HepG2 (cell line): ENCODE measurements around the gene SMURF1. TPM values are rescaled to one million over a fixed set of nuclear protein-coding genes. Genes with fewer than 3 reads are reported as not detected.
A peak's percentile ranks its signal among the peaks of the same experiment; 100 is the strongest.

Source experiments
- ASH2L ChIP-seq: fragments of 300-600, 200-600 bp; sonication (generic); IDR thresholded peaks from 2 replicates; pipeline ENCODE4 v1.7.0; 2017; ENCODE audit warnings: low read depth, mild to moderate bottlenecking, moderate library complexity, mixed read lengths, low read length; ENCODE audit not compliant: insufficient read length
- FOXK2 ChIP-seq: fragments of 450-650 bp; IDR thresholded peaks from 2 replicates; pipeline ENCODE4 v1.6.1; 2016
- GLI4 ChIP-seq: sonication (generic); formaldehyde crosslinking; IDR thresholded peaks from 2 replicates; pipeline ENCODE4 v1.5.1; 2020; ENCODE audit warnings: missing genetic modification reagents, mild to moderate bottlenecking, moderate library complexity, borderline replicate concordance
- LCORL ChIP-seq, 2 experiments: fragments of 450-650 bp in 1 of 2; sonication (generic) in 1 of 2; formaldehyde crosslinking in 1 of 2; IDR thresholded peaks; 2 replicates each; pipeline versions ENCODE4 v1.5.0 to v1.6.1; 2017 to 2020; ENCODE audit warnings: antibody characterized with exemption in 1 of 2, missing genetic modification reagents in 1 of 2
- MIER2 ChIP-seq: IDR thresholded peaks from 2 replicates; pipeline ENCODE4 v1.6.1; 2016; ENCODE audit warnings: missing biosample characterization, missing genetic modification reagents
- NRL ChIP-seq: sonication (generic); formaldehyde crosslinking; IDR thresholded peaks from 2 replicates; pipeline ENCODE4 v1.5.0; 2020; ENCODE audit warnings: missing genetic modification reagents, mild to moderate bottlenecking, moderate library complexity, borderline replicate concordance
- PRPF4 ChIP-seq: fragments of 200-400 bp; formaldehyde crosslinking; IDR thresholded peaks from 2 replicates; pipeline ENCODE4 v1.6.1; 2016; ENCODE audit warnings: low read length, low read depth; ENCODE audit not compliant: poor library complexity, severe bottlenecking
- RBM39 ChIP-seq: fragments of 200-400 bp; formaldehyde crosslinking; IDR thresholded peaks from one replicate; pipeline ENCODE4 v1.6.1; 2018; ENCODE audit warnings: antibody characterized with exemption, mild to moderate bottlenecking, low read depth, low read length; ENCODE audit not compliant: poor library complexity, severe bottlenecking
- SMARCC2 ChIP-seq: fragments of 450-650 bp; IDR thresholded peaks from 2 replicates; pipeline ENCODE4 v1.6.1; 2017; ENCODE audit warnings: antibody characterized with exemption, mild to moderate bottlenecking
- ZFP90 ChIP-seq: sonication (generic); formaldehyde crosslinking; IDR thresholded peaks from 2 replicates; pipeline ENCODE4 v1.8.0; 2022; ENCODE audit warnings: missing genetic modification reagents, mild to moderate bottlenecking, inconsistent platforms, borderline replicate concordance
- ZNF12 ChIP-seq: sonication (generic); formaldehyde crosslinking; IDR thresholded peaks from 2 replicates; pipeline ENCODE4 v1.5.0; 2020; ENCODE audit warnings: missing genetic modification reagents
- ZNF264 ChIP-seq: sonication (generic); formaldehyde crosslinking; IDR thresholded peaks from 2 replicates; pipeline ENCODE4 v1.4.0; 2020; ENCODE audit warnings: missing genetic modification reagents
- ZNF777 ChIP-seq: sonication (generic); formaldehyde crosslinking; IDR thresholded peaks from 2 replicates; pipeline ENCODE4 v1.4.0; 2020; ENCODE audit warnings: missing genetic modification reagents
- polyA plus RNA-seq, 8 experiments: library from polyadenylated mRNA; depleted of rRNA in 3 of 8; stranded (reverse) in 7 of 8; unstranded in 1 of 8; fragments of >200 nt; fragmentation: Illumina TruSeq in 4 of 8; extraction: Trizol in 4 of 8; gene quantifications; 2 replicates each; pipeline versions ENCODE4 v1.2.1 to v1.2.3, GENCODE V29; 2011 to 2016; ENCODE audit warnings: low read depth in 4 of 8, missing spikeins in 1 of 8, mixed read lengths in 1 of 8; ENCODE audit not compliant: insufficient read depth in 1 of 8
- total RNA-seq, 5 experiments: library from RNA; depleted of rRNA; stranded (reverse); fragments of >200 nt; fragmentation: Illumina TruSeq; extraction: Trizol; gene quantifications; 2 replicates each; pipeline ENCODE4 v1.2.3, GENCODE V29; 2016; ENCODE audit warnings: low read depth in 1 of 5
- TF ChIP-seq, protein P1 (sequence below), 2 experiments: IDR thresholded peaks; 2 replicates each; pipeline ENCODE4 v1.6.1; 2011 to 2012; ENCODE audit warnings: low read length in 2 of 2, borderline replicate concordance in 1 of 2, low read depth in 1 of 2, mild to moderate bottlenecking in 1 of 2, moderate library complexity in 1 of 2
- TF ChIP-seq, protein P2 (sequence below): sonication (generic); formaldehyde crosslinking; IDR thresholded peaks from 2 replicates; pipeline ENCODE4 v1.4.0; 2020; ENCODE audit warnings: missing genetic modification reagents, low read depth, mild to moderate bottlenecking, borderline replicate concordance
- TF ChIP-seq, protein P3 (sequence below): sonication (generic); formaldehyde crosslinking; IDR thresholded peaks from 2 replicates; pipeline ENCODE4 v1.5.1; 2020; ENCODE audit warnings: mild to moderate bottlenecking, moderate library complexity, missing genetic modification reagents
- TF ChIP-seq, protein P4 (sequence below): sonication (generic); formaldehyde crosslinking; IDR thresholded peaks from 2 replicates; pipeline ENCODE4 v1.9.0; 2021; ENCODE audit warnings: missing genetic modification reagents, borderline replicate concordance
- TF ChIP-seq, protein P5 (sequence below): IDR thresholded peaks from 2 replicates; pipeline ENCODE4 v1.6.1; 2016

SMURF1 gene
- total and polyA plus RNA-seq, 2 of the 13 experiments (the other 11 are each of a cell fraction or from before 2014, with no cell fraction given), result 8.3 to 11.1 TPM

DNA sequence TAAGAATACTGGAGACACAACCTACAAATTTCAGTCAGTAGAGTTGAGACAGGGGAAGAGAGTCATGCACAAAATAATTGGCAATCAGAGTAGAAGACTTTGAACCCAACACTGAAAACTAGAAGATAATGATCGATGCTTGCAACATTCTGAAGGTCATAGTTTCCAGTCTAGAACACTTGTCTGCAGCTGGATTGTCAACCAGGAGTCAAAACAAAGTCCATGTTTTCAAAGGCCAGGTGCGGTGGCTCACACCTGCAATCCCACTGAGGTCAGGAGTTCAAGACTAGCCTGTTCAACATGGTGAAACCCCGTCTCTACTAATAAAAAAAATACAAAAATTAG is 26.8 kb upstream of the SMURF1 start (continued):
- TF ChIP-seq, protein P1, sequence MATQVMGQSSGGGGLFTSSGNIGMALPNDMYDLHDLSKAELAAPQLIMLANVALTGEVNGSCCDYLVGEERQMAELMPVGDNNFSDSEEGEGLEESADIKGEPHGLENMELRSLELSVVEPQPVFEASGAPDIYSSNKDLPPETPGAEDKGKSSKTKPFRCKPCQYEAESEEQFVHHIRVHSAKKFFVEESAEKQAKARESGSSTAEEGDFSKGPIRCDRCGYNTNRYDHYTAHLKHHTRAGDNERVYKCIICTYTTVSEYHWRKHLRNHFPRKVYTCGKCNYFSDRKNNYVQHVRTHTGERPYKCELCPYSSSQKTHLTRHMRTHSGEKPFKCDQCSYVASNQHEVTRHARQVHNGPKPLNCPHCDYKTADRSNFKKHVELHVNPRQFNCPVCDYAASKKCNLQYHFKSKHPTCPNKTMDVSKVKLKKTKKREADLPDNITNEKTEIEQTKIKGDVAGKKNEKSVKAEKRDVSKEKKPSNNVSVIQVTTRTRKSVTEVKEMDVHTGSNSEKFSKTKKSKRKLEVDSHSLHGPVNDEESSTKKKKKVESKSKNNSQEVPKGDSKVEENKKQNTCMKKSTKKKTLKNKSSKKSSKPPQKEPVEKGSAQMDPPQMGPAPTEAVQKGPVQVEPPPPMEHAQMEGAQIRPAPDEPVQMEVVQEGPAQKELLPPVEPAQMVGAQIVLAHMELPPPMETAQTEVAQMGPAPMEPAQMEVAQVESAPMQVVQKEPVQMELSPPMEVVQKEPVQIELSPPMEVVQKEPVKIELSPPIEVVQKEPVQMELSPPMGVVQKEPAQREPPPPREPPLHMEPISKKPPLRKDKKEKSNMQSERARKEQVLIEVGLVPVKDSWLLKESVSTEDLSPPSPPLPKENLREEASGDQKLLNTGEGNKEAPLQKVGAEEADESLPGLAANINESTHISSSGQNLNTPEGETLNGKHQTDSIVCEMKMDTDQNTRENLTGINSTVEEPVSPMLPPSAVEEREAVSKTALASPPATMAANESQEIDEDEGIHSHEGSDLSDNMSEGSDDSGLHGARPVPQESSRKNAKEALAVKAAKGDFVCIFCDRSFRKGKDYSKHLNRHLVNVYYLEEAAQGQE (IDR thresholded peaks at IDR 0.05; ENCODE audit: borderline replicate concordance in 1 of 2, low read depth in 1 of 2, low read length in 2 of 2), result peak in 1 of 2 experiments; percentile 38; a peak in 1 of 4 replicates
- no peak for TF ChIP-seq RBM39
- no peak for TF ChIP-seq ZNF777 (CRISPR knock-in tag)
- no peak for TF ChIP-seq ZFP90 (CRISPR knock-in tag)
- TF ChIP-seq, protein P2, sequence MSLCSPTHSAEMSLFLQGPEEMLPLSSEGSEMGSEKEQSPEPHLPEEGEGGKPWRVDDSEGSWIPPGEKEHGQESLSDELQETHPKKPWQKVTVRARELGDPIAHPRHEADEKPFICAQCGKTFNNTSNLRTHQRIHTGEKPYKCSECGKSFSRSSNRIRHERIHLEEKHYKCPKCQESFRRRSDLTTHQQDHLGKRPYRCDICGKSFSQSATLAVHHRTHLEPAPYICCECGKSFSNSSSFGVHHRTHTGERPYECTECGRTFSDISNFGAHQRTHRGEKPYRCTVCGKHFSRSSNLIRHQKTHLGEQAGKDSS (CRISPR knock-in tag), result peak; percentile 52; the same call in 1 of the 2 replicates
- no peak for TF ChIP-seq SMARCC2
- 0 out of 2 replicates have a peak, but pooled peaks have one; percentile 27 for TF ChIP-seq ZNF264 (CRISPR knock-in tag)
- TF ChIP-seq FOXK2, result peak; percentile 73; the same call in 1 of the 2 replicates
- TF ChIP-seq, protein P3, sequence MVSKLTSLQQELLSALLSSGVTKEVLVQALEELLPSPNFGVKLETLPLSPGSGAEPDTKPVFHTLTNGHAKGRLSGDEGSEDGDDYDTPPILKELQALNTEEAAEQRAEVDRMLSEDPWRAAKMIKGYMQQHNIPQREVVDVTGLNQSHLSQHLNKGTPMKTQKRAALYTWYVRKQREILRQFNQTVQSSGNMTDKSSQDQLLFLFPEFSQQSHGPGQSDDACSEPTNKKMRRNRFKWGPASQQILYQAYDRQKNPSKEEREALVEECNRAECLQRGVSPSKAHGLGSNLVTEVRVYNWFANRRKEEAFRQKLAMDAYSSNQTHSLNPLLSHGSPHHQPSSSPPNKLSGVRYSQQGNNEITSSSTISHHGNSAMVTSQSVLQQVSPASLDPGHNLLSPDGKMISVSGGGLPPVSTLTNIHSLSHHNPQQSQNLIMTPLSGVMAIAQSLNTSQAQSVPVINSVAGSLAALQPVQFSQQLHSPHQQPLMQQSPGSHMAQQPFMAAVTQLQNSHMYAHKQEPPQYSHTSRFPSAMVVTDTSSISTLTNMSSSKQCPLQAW (CRISPR knock-in tag), result 0 out of 2 replicates have a peak, but pooled peaks have one; percentile 47
- peak; percentile 33 for TF ChIP-seq ASH2L
- TF ChIP-seq LCORL (IDR thresholded peaks at IDR 0.05), result no peak
- TF ChIP-seq LCORL (CRISPR knock-in tag; IDR thresholded peaks at IDR 0.05), result peak; percentile 81
- no peak for TF ChIP-seq MIER2
- TF ChIP-seq, protein P4, sequence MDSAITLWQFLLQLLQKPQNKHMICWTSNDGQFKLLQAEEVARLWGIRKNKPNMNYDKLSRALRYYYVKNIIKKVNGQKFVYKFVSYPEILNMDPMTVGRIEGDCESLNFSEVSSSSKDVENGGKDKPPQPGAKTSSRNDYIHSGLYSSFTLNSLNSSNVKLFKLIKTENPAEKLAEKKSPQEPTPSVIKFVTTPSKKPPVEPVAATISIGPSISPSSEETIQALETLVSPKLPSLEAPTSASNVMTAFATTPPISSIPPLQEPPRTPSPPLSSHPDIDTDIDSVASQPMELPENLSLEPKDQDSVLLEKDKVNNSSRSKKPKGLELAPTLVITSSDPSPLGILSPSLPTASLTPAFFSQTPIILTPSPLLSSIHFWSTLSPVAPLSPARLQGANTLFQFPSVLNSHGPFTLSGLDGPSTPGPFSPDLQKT (CRISPR knock-in tag), result no peak
- TF ChIP-seq ZNF12 (CRISPR knock-in tag), result peak; percentile 62; the same call in 1 of the 2 replicates
- no peak for TF ChIP-seq PRPF4
- no peak for TF ChIP-seq NRL (CRISPR knock-in tag)
- TF ChIP-seq, protein P5, sequence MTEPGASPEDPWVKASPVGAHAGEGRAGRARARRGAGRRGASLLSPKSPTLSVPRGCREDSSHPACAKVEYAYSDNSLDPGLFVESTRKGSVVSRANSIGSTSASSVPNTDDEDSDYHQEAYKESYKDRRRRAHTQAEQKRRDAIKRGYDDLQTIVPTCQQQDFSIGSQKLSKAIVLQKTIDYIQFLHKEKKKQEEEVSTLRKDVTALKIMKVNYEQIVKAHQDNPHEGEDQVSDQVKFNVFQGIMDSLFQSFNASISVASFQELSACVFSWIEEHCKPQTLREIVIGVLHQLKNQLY (CRISPR knock-in tag), result peak; percentile 58; the same call in 1 of the 2 replicates
- no peak for TF ChIP-seq GLI4
